Esophagus squamous epithelium (tissue), 5 donors: ENCODE data around the gene SELENOS. TPM values are rescaled to one million over a fixed set of nuclear protein-coding genes. Genes with fewer than 3 reads are reported as not detected.

ENCODE experiments used
- DNase-seq: peaks from one replicate; lab custom pipeline; 2025; lab: John Stamatoyannopoulos, UW
- H3K27ac ChIP-seq, 4 donors: fragments of 200-600 bp; sonication (generic); one replicate each; pipeline ENCODE4 v1.5.1; 2016 to 2019; ENCODE audit warnings: mild to moderate bottlenecking in 1 of 4
- H3K27me3 ChIP-seq, 4 donors: fragments of 200-600 bp; sonication (generic); 1 replicate in 3 of 4; 2 replicates in 1 of 4; pipeline versions ENCODE4 v1.5.1 to v1.6.0; 2017 to 2021; ENCODE audit warnings: antibody characterized with exemption in 1 of 4
- H3K36me3 ChIP-seq, 3 donors: fragments of 200-600 bp; sonication (generic); one replicate each; pipeline ENCODE4 v1.5.1; 2016 to 2019
- H3K4me1 ChIP-seq, 3 donors: fragments of 200-600 bp; sonication (generic); one replicate each; pipeline ENCODE4 v1.5.1; 2017 to 2019
- H3K4me3 ChIP-seq, 4 donors: fragments of 200-600 bp; sonication (generic); 1 replicate in 3 of 4; 2 replicates in 1 of 4; pipeline ENCODE4 v1.5.1; 2016 to 2019; ENCODE audit warnings: mild to moderate bottlenecking in 2 of 4, moderate library complexity in 1 of 4
- H3K9me3 ChIP-seq, 3 donors: fragments of 200-600 bp; sonication (generic); one replicate each; pipeline ENCODE4 v1.5.1; 2016 to 2019
- POLR2A ChIP-seq, 4 donors: fragments of 450-650 bp; IDR thresholded peaks; one replicate each; pipeline ENCODE4 v1.6.1; 2017; ENCODE audit warnings: antibody characterized with exemption in 4 of 4, mild to moderate bottlenecking in 4 of 4, moderate library complexity in 3 of 4
- WGBS, 2 donors: methylation state at CpG; one replicate each; pipeline ENCODE4 v1.1.5; 2018; 5-methylcytosine and 5-hydroxymethylcytosine counted together
- intact Hi-C: fragments of 100-400 bp; cut with DNase I; formaldehyde crosslinking; loops from one replicate; pipeline ENCODE4 v1.15.0; 2022
- total RNA-seq, 4 donors: library from RNA; depleted of rRNA; stranded (reverse); fragments of >200 nt; gene quantifications; one replicate each; pipeline ENCODE4 v1.1.0, GENCODE V29; 2016
- TF ChIP-seq, protein P1 (sequence below), 6 experiments: fragments of 450-650 bp in 4 of 6; fragments of 200-600 bp in 2 of 6; sonication (generic) in 2 of 6; IDR thresholded peaks; one replicate each; pipeline ENCODE4 v1.5.1; 2016 to 2019; ENCODE audit warnings: antibody characterized with exemption in 6 of 6, mild to moderate bottlenecking in 4 of 6, moderate library complexity in 4 of 6
- donor health status: DM: yes; HTN: yes; CAD: no.

SELENOS gene
- total RNA-seq, 4 donors from 2014 or later: 57.6 to 69.6 (median 63.4) TPM

DNA sequence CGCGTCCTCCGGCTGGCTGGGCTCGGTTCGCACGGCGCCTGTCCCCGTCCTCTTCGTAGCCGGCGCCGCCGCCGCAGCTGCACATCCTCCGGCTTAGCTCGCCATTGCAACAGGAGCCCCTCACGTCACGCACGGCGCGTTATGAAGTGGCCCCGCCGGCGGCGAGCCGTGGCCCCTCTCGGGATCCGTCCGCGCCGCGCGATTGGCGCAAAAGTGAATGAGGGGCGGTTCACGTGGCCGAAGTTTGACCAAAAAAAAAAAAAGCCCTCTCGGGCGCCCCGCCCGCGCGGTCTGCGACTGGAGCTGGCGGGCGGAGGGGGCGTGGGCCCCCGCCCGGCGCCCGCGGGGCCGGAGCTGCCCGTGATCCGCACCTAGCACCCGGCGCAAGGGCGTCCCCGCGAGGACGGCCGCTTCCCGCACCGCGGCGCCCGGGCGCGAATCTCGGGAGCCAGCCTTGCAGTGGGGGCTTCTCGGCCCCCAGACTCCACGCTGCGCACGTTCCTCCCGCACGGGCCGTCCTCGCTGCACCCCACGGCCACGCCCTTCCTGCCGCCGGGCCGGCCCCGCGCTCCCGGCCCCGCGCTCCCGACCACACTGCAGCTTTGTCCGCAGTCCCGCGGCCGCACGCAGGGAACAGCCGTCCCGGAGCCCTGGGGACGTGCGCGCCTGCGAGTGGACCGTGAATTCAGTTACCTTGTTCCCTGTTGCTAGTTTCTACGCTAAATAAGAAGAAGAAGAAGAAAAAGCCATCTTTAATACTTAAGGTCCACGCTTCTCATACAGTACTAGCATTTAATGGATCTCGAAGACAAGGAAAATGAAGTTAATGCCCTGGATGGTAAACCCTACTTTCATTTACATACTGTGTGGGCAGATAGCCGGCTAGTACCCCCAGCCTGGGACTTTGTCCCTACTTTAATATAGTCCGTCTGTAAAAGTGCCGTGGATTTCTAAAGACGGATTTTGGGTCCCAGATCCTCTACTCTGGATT lies 25.2 kb downstream of the SELENOS start, which contains the start of gene CHSY1:
CHSY1 (minus strand) TSS at position 219 of the 991 bp plus-strand sequence. CDS start 592 bp downstream, outside the sequence.
- Histone ChIP-seq H3K27me3 (no peaks in the 10 kb centered on the region), H3K4me1 (peaks cover 29 to 53% (median 35%) of the 10 kb centered on the region in 3 donors), H3K36me3 (no peaks in the 10 kb centered on the region), H3K9me3 (no peaks in the 10 kb centered on the region), H3K4me3 (peak within 1 kb of the TSS; percentile 70 to 95 (median 80)), H3K27ac (peak within 1 kb of the TSS; percentile 85 to 99 (median 94))
- WGBS, 2 donors: 2 to 8% methylated on average over 6 to 15 of the region's 108 CpGs
- TF ChIP-seq, protein P1, sequence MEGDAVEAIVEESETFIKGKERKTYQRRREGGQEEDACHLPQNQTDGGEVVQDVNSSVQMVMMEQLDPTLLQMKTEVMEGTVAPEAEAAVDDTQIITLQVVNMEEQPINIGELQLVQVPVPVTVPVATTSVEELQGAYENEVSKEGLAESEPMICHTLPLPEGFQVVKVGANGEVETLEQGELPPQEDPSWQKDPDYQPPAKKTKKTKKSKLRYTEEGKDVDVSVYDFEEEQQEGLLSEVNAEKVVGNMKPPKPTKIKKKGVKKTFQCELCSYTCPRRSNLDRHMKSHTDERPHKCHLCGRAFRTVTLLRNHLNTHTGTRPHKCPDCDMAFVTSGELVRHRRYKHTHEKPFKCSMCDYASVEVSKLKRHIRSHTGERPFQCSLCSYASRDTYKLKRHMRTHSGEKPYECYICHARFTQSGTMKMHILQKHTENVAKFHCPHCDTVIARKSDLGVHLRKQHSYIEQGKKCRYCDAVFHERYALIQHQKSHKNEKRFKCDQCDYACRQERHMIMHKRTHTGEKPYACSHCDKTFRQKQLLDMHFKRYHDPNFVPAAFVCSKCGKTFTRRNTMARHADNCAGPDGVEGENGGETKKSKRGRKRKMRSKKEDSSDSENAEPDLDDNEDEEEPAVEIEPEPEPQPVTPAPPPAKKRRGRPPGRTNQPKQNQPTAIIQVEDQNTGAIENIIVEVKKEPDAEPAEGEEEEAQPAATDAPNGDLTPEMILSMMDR (IDR thresholded peaks at IDR 0.05): peak in 2 of 6 experiments; percentile 7 to 12
- peak in 3 of 4 donors; percentile 63 to 95 (median 93) for TF ChIP-seq POLR2A (IDR thresholded peaks at IDR 0.05)
- intact Hi-C loops: no loop called here
- DNase-seq: peak; percentile 47

DNA sequence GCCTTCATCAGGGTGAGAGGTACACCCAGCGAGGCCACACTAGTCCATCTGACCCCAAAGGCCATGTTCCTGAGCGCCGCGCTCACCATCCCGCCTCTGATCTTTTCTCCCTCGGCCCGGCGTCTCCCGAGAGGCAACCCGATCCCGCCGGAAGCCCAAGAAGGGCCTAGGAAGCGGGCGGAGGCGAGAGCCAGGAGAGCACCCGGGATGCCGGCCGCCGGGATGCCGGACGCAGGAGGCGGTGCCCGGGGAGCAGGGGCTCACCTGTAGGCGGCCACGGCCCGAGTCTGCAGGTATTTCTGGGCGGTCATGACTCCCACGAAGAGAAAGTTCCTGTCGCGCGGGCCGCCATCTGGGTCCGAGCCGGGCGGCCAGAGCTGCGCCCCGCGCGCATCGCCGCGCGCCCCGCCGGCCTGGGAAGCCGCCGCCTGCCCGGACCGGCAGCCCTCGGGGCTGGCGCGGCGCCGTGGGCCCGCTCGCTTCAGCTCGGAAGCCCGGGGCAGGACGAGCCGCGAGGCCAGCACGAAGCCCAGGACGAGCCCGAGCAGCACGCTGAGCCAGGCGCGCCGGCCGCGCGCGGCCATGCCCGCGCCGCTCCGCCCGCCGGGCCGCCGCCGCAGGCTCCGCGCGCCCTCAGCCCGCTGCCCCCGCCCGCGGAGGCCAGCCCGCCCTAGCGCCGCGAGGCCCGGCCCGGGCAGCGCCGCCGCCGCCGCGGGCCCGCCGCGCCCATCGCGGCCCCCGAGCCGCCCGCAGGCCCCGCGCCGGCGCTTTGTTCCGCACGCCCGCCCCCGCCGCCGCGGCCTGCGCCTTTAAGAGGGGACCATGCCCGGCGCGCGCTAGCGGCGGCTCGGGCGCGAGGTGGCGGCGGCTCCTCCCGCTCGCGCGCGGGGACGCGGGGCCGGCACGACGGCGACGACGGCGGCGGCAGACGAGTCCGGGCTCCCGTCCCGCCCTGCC lies 26.1 kb downstream of the SELENOS start:
- Histone ChIP-seq H3K27ac (peak overlapping the region; percentile 85 to 99 (median 94)), H3K9me3 (no peaks in the 10 kb centered on the region), H3K27me3 (no peaks in the 10 kb centered on the region), H3K4me1 (peaks cover 32 to 62% (median 44%) of the 10 kb centered on the region in 3 donors), H3K36me3 (no peaks in the 10 kb centered on the region), H3K4me3 (peak overlapping the region; percentile 70 to 95 (median 80))
- no peak for DNase-seq
- 0 to 1% methylated on average over 3 to 16 of the region's 150 CpGs for WGBS, 2 donors
- TF ChIP-seq POLR2A (IDR thresholded peaks at IDR 0.05): no peak
- TF ChIP-seq, protein P1 (IDR thresholded peaks at IDR 0.05): peak in 1 of 6 experiments; percentile 15
- intact Hi-C loops: no loop called here

DNA sequence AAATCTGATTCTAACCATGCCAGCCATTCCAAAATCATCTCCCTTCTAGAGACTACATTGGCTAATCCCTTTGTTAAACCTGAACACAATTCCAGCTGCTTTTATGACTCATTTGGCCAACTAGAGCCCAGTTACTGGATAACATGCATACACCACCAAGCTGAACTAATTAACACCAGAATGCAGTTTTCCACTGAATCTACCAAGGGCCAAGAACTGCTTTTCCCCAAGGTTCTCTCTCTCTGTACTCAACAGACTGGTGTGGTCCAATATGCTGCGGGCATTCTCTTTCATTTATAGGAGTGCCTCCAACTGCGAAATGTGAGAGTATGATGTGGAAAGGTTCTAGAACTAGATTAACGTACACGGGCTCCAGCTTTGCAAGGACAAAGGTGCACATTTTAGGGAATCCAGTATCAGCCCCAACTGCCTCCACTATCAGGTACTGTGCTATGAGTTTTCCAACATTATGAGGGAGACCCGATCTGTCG lies 26.9 kb downstream of the SELENOS start:
- TF ChIP-seq, protein P1 (IDR thresholded peaks at IDR 0.05): peak in 1 of 6 experiments; percentile 18
- TF ChIP-seq POLR2A (IDR thresholded peaks at IDR 0.05): no peak
- DNase-seq: no peak

DNA sequence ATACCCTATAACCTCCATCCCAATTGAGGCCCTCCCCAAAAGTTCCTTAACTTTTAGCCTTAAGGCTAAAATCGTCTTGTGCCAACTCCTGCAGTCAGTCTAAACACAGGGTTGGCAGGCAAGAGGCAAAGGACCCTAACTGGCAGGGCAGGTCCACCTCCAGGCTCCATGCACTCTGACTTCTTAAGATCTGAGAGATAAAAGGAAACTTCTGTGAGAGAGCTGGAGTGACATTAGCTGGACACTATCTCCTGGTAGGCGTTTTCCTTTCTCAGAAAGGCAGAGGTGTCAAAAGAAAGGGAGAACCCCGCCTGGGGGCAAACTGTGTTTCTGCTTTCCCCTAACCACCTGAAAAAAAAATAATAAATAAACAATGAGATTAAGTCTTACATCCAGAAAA lies 29.0 kb downstream of the SELENOS start:
- Histone ChIP-seq H3K27me3 (no peaks in the 10 kb centered on the region), H3K9me3 (no peaks in the 10 kb centered on the region), H3K4me1 (peaks cover 45 to 85% (median 65%) of the 10 kb centered on the region in 3 donors), H3K27ac (no peak overlapping the region), H3K36me3 (no peaks in the 10 kb centered on the region), H3K4me3 (no peak overlapping the region)
- no peak for DNase-seq
- TF ChIP-seq, protein P1 (IDR thresholded peaks at IDR 0.05): no peak
- no peak for TF ChIP-seq POLR2A (IDR thresholded peaks at IDR 0.05)
- intact Hi-C loops: no loop called here
- 46 to 57% methylated on average over 3 of the region's 3 CpGs for whole genome bisulfite sequencing, 2 donors

More for the DNA sequence above, 26.9 kb downstream of the SELENOS start:
- no peaks in the 10 kb centered on the region for H3K27me3 ChIP-seq
- intact Hi-C loops: no loop called here
- H3K9me3 ChIP-seq: no peaks in the 10 kb centered on the region
- H3K27ac ChIP-seq: peak overlapping the region; percentile 80 to 99 (median 90)
- 3 to 12% methylated on average over 6 of the region's 6 CpGs for WGBS, 2 donors
- H3K4me1 ChIP-seq: peaks cover 32 to 66% (median 49%) of the 10 kb centered on the region in 3 donors
- H3K36me3 ChIP-seq: no peaks in the 10 kb centered on the region
- H3K4me3 ChIP-seq: peak overlapping the region; percentile 70 to 95 (median 80)
